WTC11 (cell line): ENCODE measurements around the gene DLG5. TPM values are rescaled to one million over a fixed set of nuclear protein-coding genes. Genes with fewer than 3 reads are reported as not detected.

Experiments
- ATAC-seq: fragments of 200-7000 bp; cut with Tn5 transposase; 2 replicates; pipeline ENCODE4 v1.10.0; 2021; ENCODE audit warnings: mild to moderate bottlenecking, moderate library complexity
- CTCF ChIA-PET: fragments of 300-600 bp; sonication (Branson Sonifier 250); formaldehyde crosslinking; loops from one replicate; lab custom pipeline; 2021; ENCODE audit warnings: antibody characterized with exemption; lab: Charles Lee
- POLR2A ChIA-PET: fragments of 350-600 bp; sonication (Branson Sonifier 250); formaldehyde crosslinking; loops from one replicate; lab custom pipeline; 2021; ENCODE audit warnings: antibody characterized with exemption; lab: Charles Lee
- DNase-seq: peaks from one replicate; pipeline ENCODE4 v3.0.0; 2021; ENCODE audit warnings: low spot score
- H3K27ac Mint-ChIP-seq: 2 replicates; pipeline ENCODE4 v1.8.0; 2021; ENCODE audit warnings: mixed read lengths
- H3K27me3 Mint-ChIP-seq: 2 replicates; pipeline ENCODE4 v1.8.0; 2021; ENCODE audit warnings: low read depth, mild to moderate bottlenecking, moderate library complexity, mixed read lengths
- H3K36me3 Mint-ChIP-seq: 2 replicates; pipeline ENCODE4 v1.8.0; 2021; ENCODE audit warnings: mixed read lengths
- H3K4me1 Mint-ChIP-seq: 2 replicates; pipeline ENCODE4 v1.8.0; 2022; ENCODE audit warnings: mixed read lengths
- H3K4me3 Mint-ChIP-seq: 2 replicates; pipeline ENCODE4 v1.8.0; 2021; ENCODE audit warnings: mild to moderate bottlenecking, moderate library complexity, mixed read lengths
- H3K9me3 Mint-ChIP-seq: 2 replicates; pipeline ENCODE4 v1.8.0; 2021; ENCODE audit warnings: mixed read lengths
- AR ChIP-seq: fragments of 250-450 bp; sonication (Bioruptor Pico); IDR thresholded peaks from 2 replicates; pipeline ENCODE4 v1.9.0; 2021; ENCODE audit warnings: mild to moderate bottlenecking
- ATF1 ChIP-seq: sonication (generic); formaldehyde crosslinking; IDR thresholded peaks from 2 replicates; pipeline ENCODE4 v1.8.1; 2023; ENCODE audit warnings: mild to moderate bottlenecking, moderate library complexity, missing genetic modification reagents
- E2F5 ChIP-seq: sonication (generic); formaldehyde crosslinking; IDR thresholded peaks from 2 replicates; pipeline ENCODE4 v1.8.1; 2022; ENCODE audit warnings: mild to moderate bottlenecking, moderate library complexity, missing genetic modification reagents
- ELF4 ChIP-seq: sonication (generic); formaldehyde crosslinking; IDR thresholded peaks from 2 replicates; pipeline ENCODE4 v1.8.1; 2022; ENCODE audit warnings: low read depth, mild to moderate bottlenecking, moderate library complexity, missing genetic modification reagents
- ESRRA ChIP-seq: sonication (generic); formaldehyde crosslinking; IDR thresholded peaks from 2 replicates; pipeline ENCODE4 v1.8.1; 2022; ENCODE audit warnings: mild to moderate bottlenecking, missing genetic modification reagents, borderline replicate concordance
- ETV6 ChIP-seq: sonication (generic); formaldehyde crosslinking; IDR thresholded peaks from 2 replicates; pipeline ENCODE4 v1.8.1; 2022; ENCODE audit warnings: mild to moderate bottlenecking, missing genetic modification reagents
- FOXP4 ChIP-seq: sonication (generic); formaldehyde crosslinking; IDR thresholded peaks from 2 replicates; pipeline ENCODE4 v1.8.0; 2022; ENCODE audit warnings: mild to moderate bottlenecking, missing genetic modification reagents
- IRF1 ChIP-seq: sonication (generic); formaldehyde crosslinking; IDR thresholded peaks from 2 replicates; pipeline ENCODE4 v1.8.0; 2023; ENCODE audit warnings: missing genetic modification reagents
- MYBL2 ChIP-seq: sonication (generic); formaldehyde crosslinking; IDR thresholded peaks from 2 replicates; pipeline ENCODE4 v1.8.1; 2023; ENCODE audit warnings: mild to moderate bottlenecking, moderate library complexity, missing genetic modification reagents
- RELA ChIP-seq: sonication (generic); formaldehyde crosslinking; IDR thresholded peaks from 2 replicates; pipeline ENCODE4 v1.8.1; 2022; ENCODE audit warnings: missing genetic modification reagents, mild to moderate bottlenecking, borderline replicate concordance
- SMAD4 ChIP-seq: sonication (generic); formaldehyde crosslinking; IDR thresholded peaks from 2 replicates; pipeline ENCODE4 v1.8.0; 2022; ENCODE audit warnings: mild to moderate bottlenecking, missing genetic modification reagents
- USF1 ChIP-seq: sonication (generic); formaldehyde crosslinking; IDR thresholded peaks from 2 replicates; pipeline ENCODE4 v1.8.0; 2022; ENCODE audit warnings: mild to moderate bottlenecking, missing genetic modification reagents
- ZNF121 ChIP-seq: sonication (generic); formaldehyde crosslinking; IDR thresholded peaks from 2 replicates; pipeline ENCODE4 v1.8.0; 2023; ENCODE audit warnings: missing genetic modification reagents
- total RNA-seq: library from RNA; stranded (reverse); gene quantifications from 3 replicates; pipeline ENCODE4 v1.2.3, GENCODE V29; 2021

The DLG5 gene
- total RNA-seq, 1 experiment from 2014 or later: 65.5 TPM

- POLR2A ChIA-PET: no interaction called here
- H3K36me3 Mint-ChIP-seq: peaks cover 58% of the 10 kb centered on the region
Observed at GRCh38 chr10:77794256-77795142, 132.1 kb downstream of the DLG5 start.

More at GRCh38 chr10:77794256-77795142, 132.1 kb downstream of the DLG5 start:
- H3K4me1 Mint-ChIP-seq: no peaks in the 10 kb centered on the region
- ATAC-seq (no peak), DNase-seq (no peak)
- no peaks in the 10 kb centered on the region for H3K9me3 Mint-ChIP-seq
- H3K4me3 Mint-ChIP-seq: no peak overlapping the region
- H3K27me3 Mint-ChIP-seq: no peaks in the 10 kb centered on the region
- no peak for TF ChIP-seq ZNF121 (CRISPR knock-in tag)
- no peak for TF ChIP-seq USF1 (CRISPR knock-in tag)
- no peak for TF ChIP-seq ESRRA (CRISPR knock-in tag)
- no peak for TF ChIP-seq IRF1
- no peak for TF ChIP-seq FOXP4 (CRISPR knock-in tag)
- no peak for TF ChIP-seq ATF1
- TF ChIP-seq SMAD4: no peak
- no peak for TF ChIP-seq E2F5 (CRISPR knock-in tag)
- no peak for TF ChIP-seq RELA (CRISPR knock-in tag)
- TF ChIP-seq AR (CRISPR knock-in tag): no peak
- no peak for TF ChIP-seq ELF4 (CRISPR knock-in tag)
- no peak for TF ChIP-seq MYBL2 (CRISPR knock-in tag)
- TF ChIP-seq ETV6 (CRISPR knock-in tag): no peak
- CTCF ChIA-PET: no interaction called here
- H3K27ac Mint-ChIP-seq: no peak overlapping the region
